ENCODE measurements around the gene NAT8L.

GRCh38 chr4:2102045-2102883 is 43.1 kb downstream of the NAT8L start:
- no peak for TF ChIP-seq POLR2A (IDR thresholded peaks at IDR 0.05)
- TF ChIP-seq, protein P1, sequence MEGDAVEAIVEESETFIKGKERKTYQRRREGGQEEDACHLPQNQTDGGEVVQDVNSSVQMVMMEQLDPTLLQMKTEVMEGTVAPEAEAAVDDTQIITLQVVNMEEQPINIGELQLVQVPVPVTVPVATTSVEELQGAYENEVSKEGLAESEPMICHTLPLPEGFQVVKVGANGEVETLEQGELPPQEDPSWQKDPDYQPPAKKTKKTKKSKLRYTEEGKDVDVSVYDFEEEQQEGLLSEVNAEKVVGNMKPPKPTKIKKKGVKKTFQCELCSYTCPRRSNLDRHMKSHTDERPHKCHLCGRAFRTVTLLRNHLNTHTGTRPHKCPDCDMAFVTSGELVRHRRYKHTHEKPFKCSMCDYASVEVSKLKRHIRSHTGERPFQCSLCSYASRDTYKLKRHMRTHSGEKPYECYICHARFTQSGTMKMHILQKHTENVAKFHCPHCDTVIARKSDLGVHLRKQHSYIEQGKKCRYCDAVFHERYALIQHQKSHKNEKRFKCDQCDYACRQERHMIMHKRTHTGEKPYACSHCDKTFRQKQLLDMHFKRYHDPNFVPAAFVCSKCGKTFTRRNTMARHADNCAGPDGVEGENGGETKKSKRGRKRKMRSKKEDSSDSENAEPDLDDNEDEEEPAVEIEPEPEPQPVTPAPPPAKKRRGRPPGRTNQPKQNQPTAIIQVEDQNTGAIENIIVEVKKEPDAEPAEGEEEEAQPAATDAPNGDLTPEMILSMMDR (IDR thresholded peaks at IDR 0.05), result no peak
